Measurements from ENCODE around the gene DMRTC2. TPM values are rescaled to one million over a fixed set of nuclear protein-coding genes. Genes with fewer than 3 reads are reported as not detected.
A peak's percentile ranks its signal among the peaks of the same experiment; 100 is the strongest.

The DMRTC2 gene
- not detected for total RNA-seq

- ATAC-seq, result no peak
These were observed at the start of gene DMRTC2 for GRCh38 chr19:41845001-41845050. TSS of gene DMRTC2 (plus strand) at chr19:41845042. CDS start at chr19:41847429, 2,387 bp downstream.

- ATAC-seq, result no peak
These were observed 48.5 kb upstream of the DMRTC2 start, which contains the start of gene CEACAM3 for GRCh38 chr19:41796362-41796761. TSS of gene CEACAM3 (plus strand) at chr19:41796587. CDS start at chr19:41796678, 91 bp downstream.

- no peak for ATAC-seq
These were observed 47.9 kb upstream of the DMRTC2 start for GRCh38 chr19:41796901-41797300.

- ATAC-seq, result peak; percentile 96
These were observed 45.3 kb upstream of the DMRTC2 start for GRCh38 chr19:41799444-41800000.

GRCh38 chr19:41801031-41801430, 43.8 kb upstream of the DMRTC2 start:
- no peak for ATAC-seq

- ATAC-seq, result peak; percentile 67
These were observed 43.0 kb upstream of the DMRTC2 start for GRCh38 chr19:41801792-41802211.

- ATAC-seq, result no peak
These were observed 42.1 kb upstream of the DMRTC2 start for GRCh38 chr19:41802770-41803169.

GRCh38 chr19:41804336-41804735, 40.5 kb upstream of the DMRTC2 start:
- no peak for ATAC-seq

GRCh38 chr19:41807176-41807575, 37.7 kb upstream of the DMRTC2 start:
- no peak for ATAC-seq

GRCh38 chr19:41808663-41809566, 35.9 kb upstream of the DMRTC2 start:
- no peak for ATAC-seq

GRCh38 chr19:41810301-41810700, 34.5 kb upstream of the DMRTC2 start:
- ATAC-seq, result no peak

GRCh38 chr19:41811036-41811435, 33.8 kb upstream of the DMRTC2 start:
- ATAC-seq, result no peak

GRCh38 chr19:41811981-41812380, 32.9 kb upstream of the DMRTC2 start:
- no peak for ATAC-seq

GRCh38 chr19:41813911-41814310, 30.9 kb upstream of the DMRTC2 start:
- no peak for ATAC-seq

GRCh38 chr19:41815301-41815700, 29.5 kb upstream of the DMRTC2 start:
- ATAC-seq, result no peak

GRCh38 chr19:41816761-41817160, 28.1 kb upstream of the DMRTC2 start:
- no peak for ATAC-seq

GRCh38 chr19:41821003-41821735, 23.7 kb upstream of the DMRTC2 start:
- peak; percentile 86 for ATAC-seq

- no peak for ATAC-seq
These were observed 6.7 kb upstream of the DMRTC2 start for GRCh38 chr19:41837981-41838708.

GRCh38 chr19:41839211-41839610, 5.6 kb upstream of the DMRTC2 start:
- no peak for ATAC-seq

- ATAC-seq, result no peak
These were observed 1.5 kb upstream of the DMRTC2 start for GRCh38 chr19:41843371-41843770.

- ATAC-seq, result no peak
These were observed 241 bp upstream of the DMRTC2 start, which contains the start of gene LYPD4 for GRCh38 chr19:41844601-41845000. TSS of gene LYPD4 (minus strand) at chr19:41844683. CDS start at chr19:41839285, 5,398 bp downstream.

GRCh38 chr19:41845051-41845590, 279 bp downstream of the DMRTC2 start:
- ATAC-seq, result no peak
